NCI-H2107 (cell line): ENCODE results near the gene MPP3.
A peak's percentile ranks its signal among the peaks of the same experiment; 100 is the strongest.
"Not testable (repeated sequence)": the region's sequence is repeated elsewhere in the genome, so short reads cannot be mapped to it uniquely, and the experiment has no call there.

Source experiments
- DNase-seq: peaks from one replicate; lab custom pipeline; 2025; lab: John Stamatoyannopoulos, UW

MPP3 gene

DNA sequence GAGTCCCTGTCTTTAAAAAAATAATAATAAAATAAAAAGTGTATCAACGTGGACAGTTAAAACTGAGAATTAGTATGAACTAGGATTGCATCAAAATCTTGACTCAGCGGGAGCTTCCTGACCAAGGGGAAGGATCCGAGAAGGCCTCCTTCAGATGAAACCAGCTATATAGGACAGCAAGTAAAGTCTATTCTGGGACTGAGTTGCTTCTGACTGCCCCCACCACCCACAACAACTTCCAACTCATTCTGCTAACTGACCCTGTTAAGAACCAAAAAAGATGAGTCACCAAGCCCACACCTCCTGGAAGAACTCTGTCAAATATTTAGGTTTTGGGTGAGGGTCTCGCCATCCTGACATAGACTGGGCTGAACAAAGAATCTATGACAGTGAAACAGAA is 24.9 kb downstream of the MPP3 start:
- DNase-seq = no peak

DNA sequence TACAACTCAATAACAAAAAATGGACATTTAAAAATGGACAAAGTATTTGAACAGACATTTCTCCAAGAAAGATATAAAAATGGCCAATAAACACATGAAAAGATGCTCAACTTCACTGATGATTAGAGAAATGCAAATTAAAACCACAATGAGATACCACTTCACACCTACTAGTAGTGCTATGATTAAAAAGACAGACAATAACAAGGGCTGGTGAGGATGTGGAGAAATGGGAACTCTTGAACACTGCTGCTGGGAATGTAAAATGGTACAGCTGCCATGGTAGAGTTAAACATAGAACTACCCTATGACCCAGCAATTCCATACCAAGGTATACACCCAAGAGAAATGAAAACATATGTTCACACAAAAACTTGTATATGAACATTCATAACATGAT is 27.8 kb downstream of the MPP3 start:
- no peak for DNase-seq

DNA sequence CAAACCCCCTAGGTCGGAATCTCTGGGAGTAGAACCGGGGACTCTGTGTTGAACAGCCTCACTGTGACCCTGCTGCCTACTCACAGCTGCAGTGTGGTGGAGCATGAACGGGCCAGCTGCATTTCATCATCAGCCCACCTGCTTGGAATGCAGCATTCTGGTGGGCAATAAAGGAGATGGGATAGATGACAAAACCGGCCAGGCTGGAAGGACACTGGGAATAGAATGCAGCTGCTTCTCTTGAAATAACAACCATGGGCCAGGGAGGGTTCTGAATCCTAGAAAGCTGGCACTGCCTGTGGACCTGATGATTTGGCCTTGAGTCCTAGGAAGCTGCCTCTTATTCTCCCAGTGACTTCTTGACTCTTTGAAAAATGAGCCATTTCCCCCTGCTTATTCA is 29.2 kb downstream of the MPP3 start:
- DNase-seq = no peak

DNA sequence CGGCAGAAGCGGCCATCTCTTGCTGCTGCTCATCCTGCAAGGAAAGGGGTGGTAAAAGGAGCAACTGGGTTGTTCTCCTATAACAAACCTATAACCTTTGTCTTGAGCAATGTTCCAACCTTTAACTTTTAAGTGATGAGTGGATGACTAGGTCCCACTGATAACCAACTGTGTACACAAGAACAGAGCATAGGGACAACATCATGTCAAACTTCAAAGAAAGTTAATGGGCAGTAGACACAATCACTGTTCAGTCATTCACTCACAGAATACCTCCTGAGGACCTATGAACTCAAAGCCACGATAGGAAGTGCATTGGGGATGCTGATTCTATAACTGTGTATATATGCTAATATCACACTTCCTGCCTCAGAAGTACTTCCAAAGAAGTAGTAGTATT is 31.1 kb downstream of the MPP3 start:
- DNase-seq = no peak

DNA sequence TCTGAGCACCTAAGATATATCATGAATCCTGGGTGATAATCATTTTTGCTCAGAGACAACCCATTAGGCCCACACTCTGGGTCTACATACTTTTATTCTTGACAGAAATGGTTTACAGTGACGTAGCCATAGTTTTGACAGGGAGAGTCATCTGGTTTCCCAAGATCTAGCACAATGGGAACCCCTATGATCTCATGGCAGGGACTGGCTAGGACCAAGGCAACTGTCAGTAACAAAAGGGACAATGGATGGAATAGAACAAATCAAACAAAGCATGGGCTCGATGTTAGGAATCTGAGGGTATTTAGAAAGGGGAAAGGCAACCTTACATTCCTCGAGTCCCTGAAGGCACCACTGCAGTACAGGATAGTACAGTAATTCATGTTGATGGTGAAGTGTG is 32.2 kb downstream of the MPP3 start:
- DNase-seq = no peak

DNA sequence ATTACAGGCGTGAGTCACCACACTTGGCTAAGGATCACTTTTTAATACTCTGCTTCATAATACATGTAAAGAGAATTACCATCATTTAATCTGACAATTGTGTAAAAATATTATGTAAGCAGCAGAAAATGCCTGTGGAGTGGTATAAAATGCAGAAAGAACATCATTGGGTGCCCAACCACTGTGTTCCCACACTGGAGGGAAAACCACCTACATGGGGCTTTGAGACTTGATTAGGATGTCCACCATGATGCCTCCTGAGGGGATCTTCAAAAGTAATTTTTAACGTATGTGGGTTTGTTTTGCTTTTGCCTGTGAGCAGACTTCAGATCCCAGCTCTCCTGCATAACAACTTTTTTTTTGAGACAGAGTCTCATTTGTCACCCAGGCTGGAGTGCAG is 33.9 kb downstream of the MPP3 start:
- no peak for DNase-seq

DNA sequence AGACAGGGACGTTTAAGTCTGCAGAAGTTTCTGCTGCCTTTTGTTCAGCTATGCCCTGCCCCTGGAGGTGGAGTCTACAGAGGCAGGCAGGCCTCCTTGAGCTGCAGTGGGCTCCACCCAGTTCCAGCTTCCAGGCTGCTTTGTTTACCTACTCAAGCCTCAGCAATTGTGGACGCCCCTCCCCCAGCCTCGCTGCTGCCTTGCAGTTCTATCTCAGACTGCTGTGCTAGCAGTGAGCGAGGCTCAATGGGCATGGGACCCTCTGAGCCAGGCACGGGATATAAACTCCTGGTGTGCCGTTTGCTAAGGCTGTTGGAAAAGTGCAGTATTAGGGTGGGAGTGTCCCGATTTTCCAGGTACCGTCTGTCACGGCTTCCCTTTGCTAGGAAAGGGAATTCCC is 34.9 kb downstream of the MPP3 start:
- DNase-seq = not testable (repeated sequence)

DNA sequence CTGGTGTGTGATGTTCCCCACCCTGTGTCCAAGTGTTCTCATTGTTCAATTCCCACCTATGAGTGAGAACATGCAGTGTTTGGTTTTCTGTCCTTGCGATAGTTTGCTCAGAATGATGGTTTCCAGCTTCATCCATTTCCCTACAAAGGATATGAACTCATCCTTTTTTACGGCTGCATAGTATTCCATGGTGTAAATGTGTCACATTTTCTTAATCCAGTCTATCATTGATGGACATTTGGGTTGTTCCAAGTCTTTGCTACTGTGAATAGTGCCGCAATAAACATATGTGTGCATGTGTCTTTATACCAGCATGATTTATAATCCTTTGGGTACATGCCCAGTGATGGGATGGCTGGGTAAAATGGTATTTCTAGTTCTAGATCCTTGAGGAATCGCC is 40.3 kb downstream of the MPP3 start:
- DNase-seq = not testable (repeated sequence)

DNA sequence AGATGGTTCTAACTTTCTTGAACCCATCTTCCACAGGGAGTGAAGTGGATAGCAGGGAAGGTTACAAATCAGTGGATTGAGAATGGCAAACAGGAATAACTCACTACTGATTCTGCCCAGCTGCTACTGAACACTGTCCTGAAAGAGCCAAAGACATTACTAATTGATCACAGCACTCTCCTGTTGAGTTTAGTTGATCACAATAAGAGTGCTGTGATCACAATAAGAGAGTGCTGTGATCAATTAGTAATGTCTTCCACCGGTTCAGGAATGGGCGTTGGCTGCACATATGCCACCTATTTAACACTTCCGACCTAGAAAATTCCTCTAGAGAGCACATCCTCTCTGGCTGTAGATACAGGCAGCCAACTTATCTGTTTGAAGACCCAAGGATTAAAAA is 41.4 kb downstream of the MPP3 start:
- no peak for DNase-seq

DNA sequence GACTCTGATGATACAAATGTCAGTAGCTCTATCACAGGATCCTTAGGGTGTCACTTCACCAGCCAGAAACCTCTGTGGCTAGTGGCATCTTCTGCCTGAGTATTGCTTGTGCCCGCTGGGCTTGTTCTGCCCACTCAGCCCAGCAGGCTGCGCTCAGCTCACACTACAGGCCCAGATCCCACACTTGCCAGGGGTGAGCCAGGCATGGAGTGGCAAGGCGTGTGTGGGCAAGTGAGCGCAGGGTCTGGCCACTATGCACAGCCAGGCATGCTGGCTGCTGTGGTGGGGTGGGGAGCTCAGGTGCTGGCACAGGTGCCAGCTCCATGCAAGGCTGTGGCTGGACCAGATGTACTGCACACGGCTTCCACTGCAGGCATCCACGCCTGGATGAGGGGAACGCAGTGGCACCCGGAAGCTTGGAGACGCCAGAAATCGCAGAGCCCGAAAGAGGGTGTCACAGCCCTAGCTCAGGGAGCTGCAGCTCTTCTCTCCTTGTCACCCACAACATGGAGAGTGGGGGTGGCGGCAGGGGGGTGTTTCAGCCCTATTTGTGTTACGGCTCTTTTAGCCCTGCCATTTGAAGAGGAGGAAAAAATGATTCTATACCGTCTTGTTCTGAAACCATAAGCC is 42.5 kb downstream of the MPP3 start:
- DNase-seq = no peak

DNA sequence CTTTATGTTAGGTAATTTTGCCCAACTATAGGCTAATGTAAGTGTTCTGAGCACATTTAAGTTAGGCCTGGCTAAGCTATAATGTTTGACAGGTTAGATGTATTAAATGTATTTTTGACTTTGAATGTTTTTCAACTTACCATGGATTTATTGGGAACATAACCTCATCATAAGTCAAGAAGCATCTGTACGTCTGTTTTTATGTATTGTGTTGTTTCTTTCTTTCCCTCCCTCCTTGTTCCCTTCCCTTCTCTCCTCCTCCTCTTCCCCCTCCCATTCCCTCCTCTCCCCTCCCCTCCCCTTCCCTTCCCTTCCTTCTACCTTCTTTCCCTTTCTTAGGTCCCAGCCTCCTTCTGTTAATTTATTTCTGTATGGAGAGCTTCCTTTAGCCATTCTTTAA is 43.5 kb downstream of the MPP3 start:
- no peak for DNase-seq

DNA sequence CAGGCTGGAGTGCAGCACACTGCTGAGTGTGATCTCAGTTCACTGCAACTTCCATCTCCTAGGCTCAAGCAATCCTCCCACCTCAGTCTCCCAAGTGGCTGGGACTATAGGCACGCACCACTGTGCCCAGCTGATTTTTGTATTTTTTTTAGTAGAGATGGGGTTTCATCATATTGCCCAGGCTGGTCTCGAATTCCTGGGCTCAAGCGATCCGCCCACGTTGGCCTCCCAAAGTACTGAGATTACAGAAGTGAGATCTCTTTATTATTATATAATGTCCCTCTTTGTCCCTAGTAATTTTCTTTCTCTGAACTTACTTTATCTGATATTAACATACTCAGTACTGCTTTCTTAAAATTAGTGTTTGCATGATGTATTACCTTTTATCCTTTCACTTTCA is 44.4 kb downstream of the MPP3 start:
- no peak for DNase-seq

DNA sequence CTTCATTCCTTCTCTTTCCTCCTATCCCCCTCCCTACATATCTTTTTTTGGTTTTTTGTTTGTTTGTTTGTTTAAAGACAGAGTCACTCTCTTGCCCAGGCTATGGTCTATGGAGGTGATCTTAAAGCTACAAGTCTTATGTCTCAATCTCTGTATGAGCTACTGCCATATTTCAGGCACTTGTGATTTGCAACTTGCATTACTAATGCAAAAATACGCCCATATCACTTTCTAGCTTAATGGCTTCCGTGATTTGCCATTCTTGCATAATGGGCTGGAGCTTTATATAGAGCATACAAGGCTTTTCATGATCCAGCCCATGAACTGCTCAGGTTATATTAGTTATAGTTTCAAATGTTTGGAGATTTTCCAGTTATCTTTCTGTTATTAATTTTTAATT is 45.2 kb downstream of the MPP3 start:
- no peak for DNase-seq

DNA sequence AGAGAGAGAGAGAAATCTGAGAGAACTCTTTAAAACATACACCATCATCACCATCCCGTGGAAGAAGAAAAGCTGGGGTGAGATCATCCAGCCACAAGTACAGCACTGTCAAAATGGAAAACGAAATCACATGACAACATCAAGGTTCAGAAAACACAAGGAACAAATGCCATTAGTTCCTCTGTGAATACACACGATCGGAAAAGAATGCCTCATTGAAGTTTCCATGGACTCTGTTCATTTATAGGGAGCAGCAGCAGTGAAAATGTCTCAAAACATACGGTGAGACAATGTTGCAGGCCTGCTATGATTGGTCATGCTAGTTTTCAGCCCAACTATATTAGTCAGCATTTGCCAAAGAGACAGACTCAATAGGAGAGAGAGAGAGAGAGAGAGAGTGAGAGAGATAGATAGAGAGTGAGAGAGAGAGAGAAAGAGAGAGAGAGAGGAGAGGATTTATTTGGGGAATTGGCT is 48.3 kb downstream of the MPP3 start:
- DNase-seq = no peak

DNA sequence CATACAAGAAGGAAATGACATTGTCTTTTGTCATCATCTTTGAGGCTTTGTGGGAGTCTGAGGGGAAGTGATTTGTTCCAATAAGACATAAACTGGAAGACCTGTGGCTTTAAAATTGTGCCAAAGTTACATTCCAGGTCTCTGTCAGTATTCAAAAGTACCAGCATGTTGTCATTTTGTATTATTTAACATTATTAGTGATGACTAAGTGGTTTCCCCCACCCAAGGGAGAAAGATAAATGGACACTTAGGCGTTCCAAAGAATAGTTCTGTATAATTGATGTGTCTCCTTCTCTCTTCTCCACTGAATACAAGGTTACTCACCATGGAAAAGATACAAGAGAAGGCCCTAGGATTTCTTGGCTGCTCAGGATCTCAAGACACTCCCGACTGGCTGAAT is 48.9 kb downstream of the MPP3 start:
- no peak for DNase-seq

DNA sequence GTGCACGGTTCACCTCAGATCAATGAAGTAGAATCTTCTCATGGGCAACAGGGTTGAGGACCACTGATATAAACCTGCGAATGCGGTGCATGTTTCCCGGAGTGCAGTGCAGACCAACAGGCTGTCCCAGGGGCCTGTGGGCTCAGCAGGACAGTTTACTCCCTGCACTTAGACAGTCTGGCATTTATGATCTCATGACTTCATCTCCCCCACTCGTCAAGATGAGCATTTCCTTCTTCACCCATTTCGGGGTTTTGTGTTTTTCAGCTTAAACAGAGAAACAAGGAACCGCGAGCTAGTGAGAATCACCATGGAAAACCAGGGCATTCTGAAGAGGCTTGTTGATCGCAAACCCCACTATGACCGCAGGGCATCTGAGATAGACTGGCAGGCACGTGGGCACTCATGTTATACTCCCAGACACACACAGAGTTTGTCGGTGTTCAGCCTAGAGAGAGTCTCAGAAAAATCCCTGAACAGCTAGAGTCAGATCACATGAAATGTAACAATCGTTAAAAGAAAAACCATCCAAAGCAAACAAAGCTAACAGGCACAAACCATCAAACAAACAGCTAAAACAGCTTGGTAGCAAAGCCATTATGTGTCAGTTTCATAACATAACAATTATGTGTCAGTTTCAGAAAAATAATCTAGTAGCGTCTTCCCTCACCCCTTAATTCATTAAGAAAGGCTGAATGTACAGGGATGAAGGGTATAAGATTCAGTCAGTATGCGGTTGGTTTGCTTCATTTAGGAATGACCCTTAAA is 49.8 kb downstream of the MPP3 start:
- no peak for DNase-seq

DNA sequence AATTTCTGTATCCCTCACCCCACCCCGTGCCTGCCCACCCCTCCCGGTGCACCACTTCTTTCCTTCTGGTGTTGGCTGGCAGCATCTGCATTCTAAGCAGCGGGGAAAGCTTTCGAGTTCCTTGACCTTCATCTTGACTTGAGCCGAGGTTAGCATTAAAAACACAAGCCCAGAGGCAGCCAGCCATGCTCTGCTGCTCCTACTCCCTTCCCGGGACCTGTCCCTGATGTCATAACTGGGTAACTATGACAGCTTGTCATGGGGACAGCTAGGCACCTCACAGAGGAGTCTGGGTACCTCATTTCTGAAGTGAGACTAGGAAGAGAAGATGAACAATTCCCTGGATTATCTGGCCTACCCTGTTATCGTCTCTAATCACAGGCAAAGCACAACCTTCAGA is 52.8 kb downstream of the MPP3 start, which contains the start of gene CFAP97D1:
TSS of gene CFAP97D1 (plus strand) at position 301 of the 400 bp plus-strand sequence. CDS start at position 329, 28 bp downstream.
- DNase-seq = no peak

DNA sequence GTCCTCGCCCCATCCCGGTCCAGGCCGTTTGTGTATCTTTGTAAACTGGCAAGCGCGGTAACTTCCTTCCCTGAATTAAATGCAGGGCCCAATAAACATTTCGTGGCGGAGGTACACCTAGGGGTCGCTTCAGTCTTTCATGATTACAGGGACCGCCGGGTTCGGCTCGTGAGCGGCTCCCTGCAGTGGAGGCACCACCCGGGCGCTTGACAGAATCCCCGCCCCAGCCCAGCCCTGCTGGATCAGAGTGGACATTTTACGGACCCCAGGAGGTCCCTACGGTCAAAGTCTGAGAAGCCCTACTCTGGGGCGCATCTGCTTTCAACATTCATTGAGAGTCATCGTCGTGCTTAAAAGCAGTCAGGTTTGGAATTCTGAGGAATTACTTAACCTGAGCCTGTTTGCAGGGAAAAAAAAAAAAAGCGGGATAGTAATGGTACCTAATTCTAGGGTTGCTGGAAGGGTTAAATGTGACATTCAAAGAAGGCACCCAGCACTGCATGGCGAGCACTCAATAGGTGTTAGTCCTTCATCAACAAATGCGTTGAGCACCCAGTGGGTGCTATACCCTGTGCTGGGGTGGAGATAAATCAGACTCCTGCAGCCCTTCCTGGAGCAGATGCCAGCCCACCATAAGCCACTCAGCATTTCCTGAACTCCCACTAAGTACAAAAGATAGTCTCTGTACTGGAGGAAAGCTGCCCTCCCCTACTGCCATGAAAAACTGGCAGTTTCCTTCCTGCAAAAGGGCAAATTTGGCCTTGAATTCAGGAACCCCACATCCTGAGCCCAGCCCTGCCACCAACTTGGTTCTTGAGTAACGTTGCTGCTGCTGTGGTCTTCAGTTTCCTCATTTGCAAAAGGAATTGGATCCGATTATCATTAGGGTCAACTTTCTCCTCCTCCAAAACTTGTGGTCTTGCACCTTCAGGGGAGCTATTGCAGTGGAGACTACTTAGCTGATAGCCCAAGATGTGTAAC is 53.5 kb downstream of the MPP3 start:
- DNase-seq = no peak

DNA sequence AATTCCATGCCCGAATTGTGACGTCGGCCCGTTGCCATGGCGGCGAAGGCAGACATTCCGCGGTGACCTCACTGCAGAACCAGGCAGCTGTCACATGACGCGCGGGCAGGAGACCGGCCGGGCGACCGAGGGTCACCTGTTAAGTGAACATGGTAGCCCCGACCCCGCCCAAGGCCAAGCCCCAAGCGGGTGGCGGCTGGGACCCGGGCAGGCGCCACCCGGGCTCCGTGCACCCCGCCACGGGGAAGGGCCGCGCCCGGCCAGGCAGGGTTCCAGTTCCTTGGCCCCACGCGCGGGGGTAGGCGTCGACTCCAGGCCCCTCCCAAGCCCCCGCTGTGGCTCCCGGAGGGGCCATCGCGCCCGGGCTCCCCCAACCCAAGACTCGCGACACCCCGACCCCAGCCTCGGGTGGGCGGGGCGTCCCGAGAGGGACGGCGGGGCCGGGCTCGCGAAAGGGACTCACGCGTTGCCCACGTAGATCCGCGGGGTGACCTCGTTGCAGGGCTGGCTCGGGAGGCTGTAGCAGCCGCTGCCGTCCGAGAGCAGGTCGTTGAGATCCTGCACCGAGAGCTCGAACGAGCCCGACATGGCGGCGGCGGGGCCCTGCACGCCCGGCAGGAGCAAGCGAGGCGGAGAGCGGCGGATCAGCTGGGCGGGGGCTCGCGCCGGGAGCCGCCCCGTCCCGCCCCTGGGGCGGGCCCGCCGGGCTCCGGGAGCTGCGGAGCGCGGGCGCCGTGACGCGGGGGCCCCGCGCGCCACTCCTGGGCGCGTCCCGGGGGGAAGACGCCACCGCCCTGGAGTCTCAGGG is 54.4 kb downstream of the MPP3 start, which contains the start of gene DUSP3:
TSS of gene DUSP3 (minus strand) at position 641 of the 808 bp plus-strand sequence. CDS start at position 588, 53 bp downstream.
- peak; percentile 41 for DNase-seq

DNA sequence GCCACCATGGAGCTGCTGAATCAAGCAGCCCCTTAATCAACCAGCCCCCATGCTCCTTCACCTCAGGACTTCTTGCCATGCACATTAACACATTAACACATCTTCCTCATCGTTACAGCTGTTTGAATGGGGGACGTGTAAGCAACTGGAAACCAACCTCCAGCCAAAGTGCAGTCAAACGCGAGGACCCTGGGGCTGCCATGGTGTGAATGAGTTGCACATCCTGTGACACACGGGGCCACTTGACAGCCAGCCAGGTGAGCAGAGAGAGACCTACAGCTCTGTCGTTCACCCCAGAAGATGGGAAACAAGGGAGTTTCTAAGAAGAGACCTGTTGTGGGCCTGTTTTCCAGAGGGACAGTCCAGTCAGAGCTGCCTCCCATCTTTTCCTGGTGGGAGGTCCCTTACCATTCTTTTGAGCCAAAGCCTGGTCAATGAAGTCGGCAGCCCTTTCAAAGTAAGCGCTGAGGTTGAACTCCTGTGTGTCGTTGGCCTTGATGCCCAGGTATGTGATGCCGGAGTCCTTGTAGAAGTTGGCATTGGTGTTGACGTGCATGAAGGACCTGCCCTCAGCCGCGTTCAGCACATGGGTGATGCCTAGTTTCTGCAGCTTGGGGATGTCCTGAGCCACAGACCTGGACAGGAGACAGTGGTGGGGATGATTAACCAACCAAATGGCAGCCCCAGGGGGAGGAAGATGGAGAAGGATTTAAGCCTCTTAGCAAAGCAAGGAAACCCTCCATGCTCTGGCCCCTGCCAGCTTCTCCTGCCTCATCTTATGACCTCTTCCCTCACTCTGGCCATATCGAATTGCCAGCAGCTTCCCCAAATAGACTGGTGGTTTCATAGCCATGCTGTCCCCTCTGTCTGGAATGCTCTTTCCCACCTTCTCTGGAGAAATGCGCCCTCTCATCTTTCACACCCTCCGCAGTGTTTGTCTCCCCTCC is 58.4 kb downstream of the MPP3 start:
- DNase-seq = no peak
